HPDE6-E6E7 (cell line): Measurements from ENCODE around the gene SLC27A5.
"Not testable (repeated sequence)": the region's sequence is repeated elsewhere in the genome, so short reads cannot be mapped to it uniquely, and the experiment has no call there.

Experiments used
- DNase-seq: peaks from one replicate; pipeline ENCODE4 v3.0.0; 2011; ENCODE audit warnings: missing footprints; ENCODE audit errors: extremely low spot score

The SLC27A5 gene

GRCh38 chr19:58551123-58551497 lies 39.3 kb upstream of the SLC27A5 start:
- no peak for DNase-seq

- no peak for DNase-seq
Observed at GRCh38 chr19:58550362-58551122, 38.8 kb upstream of the SLC27A5 start.

- no peak for DNase-seq
Observed at GRCh38 chr19:58549664-58550361, 38.0 kb upstream of the SLC27A5 start.

GRCh38 chr19:58548859-58549663 lies 37.3 kb upstream of the SLC27A5 start:
- DNase-seq: no peak

- no peak for DNase-seq
Observed at GRCh38 chr19:58547323-58548312, 35.8 kb upstream of the SLC27A5 start.

GRCh38 chr19:58546019-58546530 lies 34.3 kb upstream of the SLC27A5 start:
- DNase-seq: no peak

GRCh38 chr19:58545286-58546018 lies 33.7 kb upstream of the SLC27A5 start:
- no peak for DNase-seq

GRCh38 chr19:58544591-58545285 lies 32.9 kb upstream of the SLC27A5 start:
- no peak for DNase-seq

GRCh38 chr19:58543826-58544590 lies 32.2 kb upstream of the SLC27A5 start, which contains the start of gene TRIM28:
TRIM28 (plus strand) TSS chr19:58544064; CDS start chr19:58544758, 694 bp downstream.
- peak; percentile 99 for DNase-seq

GRCh38 chr19:58542641-58543372 lies 31.0 kb upstream of the SLC27A5 start:
- not testable (repeated sequence) for DNase-seq

GRCh38 chr19:58539169-58539559 lies 27.4 kb upstream of the SLC27A5 start:
- not testable (repeated sequence) for DNase-seq

GRCh38 chr19:58538257-58539168 lies 26.7 kb upstream of the SLC27A5 start:
- DNase-seq: no peak

- DNase-seq: no peak
Observed at GRCh38 chr19:58536852-58537798, 25.3 kb upstream of the SLC27A5 start.

- DNase-seq: no peak
Observed at GRCh38 chr19:58535857-58536256, 24.1 kb upstream of the SLC27A5 start.

GRCh38 chr19:58531034-58531840 lies 19.4 kb upstream of the SLC27A5 start:
- DNase-seq: no peak
